Effector memory CD8-positive, alpha-beta T cell (primary cell): ENCODE results near the gene CLINT1.
A peak's percentile ranks its signal among the peaks of the same experiment; 100 is the strongest.

Experiments
- ATAC-seq: fragments of 150-1000 bp; cut with Tn5 transposase; replicated peaks from 2 replicates; pipeline ENCODE4 v1.10.0; 2021; ENCODE audit warnings: mild to moderate bottlenecking, moderate library complexity
- DNase-seq, 3 experiments: peaks; one replicate each; pipeline ENCODE4 v3.0.0; 2021
- H3K27ac Mint-ChIP-seq, 2 donors: one replicate each; pipeline ENCODE4 v1.8.0; 2022; ENCODE audit warnings: mild to moderate bottlenecking in 2 of 2, mixed read lengths in 2 of 2, moderate library complexity in 2 of 2
- H3K27me3 Mint-ChIP-seq, 2 donors: one replicate each; pipeline ENCODE4 v1.8.0; 2022; ENCODE audit warnings: mixed read lengths in 2 of 2
- H3K36me3 Mint-ChIP-seq: one replicate; pipeline ENCODE4 v1.8.0; 2022; ENCODE audit warnings: mild to moderate bottlenecking, moderate library complexity, mixed read lengths; ENCODE audit not compliant: insufficient read depth
- H3K4me1 Mint-ChIP-seq, 2 donors: one replicate each; pipeline ENCODE4 v1.8.0; 2022; ENCODE audit warnings: low read depth in 2 of 2, mixed read lengths in 2 of 2
- H3K4me3 Mint-ChIP-seq, 2 donors: one replicate each; pipeline ENCODE4 v1.8.0; 2022; ENCODE audit warnings: mild to moderate bottlenecking in 2 of 2, mixed read lengths in 2 of 2, moderate library complexity in 2 of 2
- H3K9me3 Mint-ChIP-seq, 2 donors: one replicate each; pipeline ENCODE4 v1.8.0; 2022; ENCODE audit warnings: mixed read lengths in 2 of 2

CLINT1 gene

DNA sequence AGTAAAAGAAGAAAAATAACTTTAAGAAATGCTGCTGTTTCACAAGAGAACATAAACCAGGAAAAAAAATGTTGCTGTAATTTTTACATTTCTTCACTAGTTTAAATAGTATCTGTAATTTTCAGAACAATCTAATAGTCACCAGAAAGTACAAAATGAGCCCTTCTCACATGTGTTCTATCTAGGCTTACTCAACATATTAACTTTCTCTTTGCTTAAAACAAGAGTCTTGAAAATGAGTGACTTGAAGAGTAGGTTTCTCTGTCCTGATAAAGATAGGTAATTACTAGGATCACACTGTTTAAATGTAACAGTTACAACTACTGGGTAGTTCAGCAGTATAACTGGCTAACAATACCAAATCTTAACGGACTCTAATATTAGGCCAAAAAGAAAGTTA, 37.5 kb downstream of the CLINT1 start:
- no peaks in the 10 kb centered on the region for H3K9me3 Mint-ChIP-seq
- H3K4me1 Mint-ChIP-seq = peaks cover 15 to 33% of the 10 kb centered on the region in 2 donors
- peak overlapping the region in 1 of 2 donors; percentile 18 for H3K27ac Mint-ChIP-seq
- no peak for ATAC-seq
- no peaks in the 10 kb centered on the region for H3K27me3 Mint-ChIP-seq
- H3K36me3 Mint-ChIP-seq = peaks cover 8% of the 10 kb centered on the region
- no peak overlapping the region for H3K4me3 Mint-ChIP-seq
- no peak for DNase-seq

DNA sequence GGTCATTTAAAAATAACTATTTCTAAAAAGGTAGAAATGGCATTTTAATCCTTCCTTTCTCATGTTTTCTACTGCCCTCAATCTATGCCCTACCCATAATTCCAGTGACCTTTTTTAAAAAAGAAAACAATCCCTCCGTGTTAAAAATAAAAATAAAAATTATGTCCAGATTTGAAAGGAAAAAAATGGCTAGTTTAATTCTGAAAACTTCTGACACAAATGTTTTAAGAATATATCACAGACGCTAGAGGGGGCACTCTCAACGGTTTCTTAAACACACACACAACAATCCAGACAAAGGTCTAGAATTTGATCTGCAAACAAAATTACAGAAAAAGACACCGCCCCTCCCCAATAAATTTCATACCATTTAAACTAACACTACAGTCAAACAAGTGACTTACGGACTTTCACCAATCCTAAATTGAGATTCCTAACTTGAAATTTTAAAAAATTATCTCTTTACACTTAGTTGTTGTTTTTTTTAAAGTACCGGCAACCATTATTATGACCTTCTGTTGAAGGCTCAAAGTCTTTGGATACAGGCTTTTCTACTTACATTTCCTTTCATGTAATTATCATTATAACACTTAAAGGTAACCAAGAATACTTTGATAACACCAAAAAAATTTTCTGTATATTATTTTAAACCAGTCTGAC, 38.2 kb downstream of the CLINT1 start:
- H3K27ac Mint-ChIP-seq = peak overlapping the region; percentile 53 to 77
- no peaks in the 10 kb centered on the region for H3K9me3 Mint-ChIP-seq
- ATAC-seq = peak; percentile 47
- DNase-seq = peak in 2 of 3 experiments; percentile 3 to 12
- H3K27me3 Mint-ChIP-seq = no peaks in the 10 kb centered on the region
- H3K36me3 Mint-ChIP-seq = peaks cover 9% of the 10 kb centered on the region
- no peak overlapping the region for H3K4me3 Mint-ChIP-seq
- H3K4me1 Mint-ChIP-seq = peaks cover 15 to 28% of the 10 kb centered on the region in 2 donors

DNA sequence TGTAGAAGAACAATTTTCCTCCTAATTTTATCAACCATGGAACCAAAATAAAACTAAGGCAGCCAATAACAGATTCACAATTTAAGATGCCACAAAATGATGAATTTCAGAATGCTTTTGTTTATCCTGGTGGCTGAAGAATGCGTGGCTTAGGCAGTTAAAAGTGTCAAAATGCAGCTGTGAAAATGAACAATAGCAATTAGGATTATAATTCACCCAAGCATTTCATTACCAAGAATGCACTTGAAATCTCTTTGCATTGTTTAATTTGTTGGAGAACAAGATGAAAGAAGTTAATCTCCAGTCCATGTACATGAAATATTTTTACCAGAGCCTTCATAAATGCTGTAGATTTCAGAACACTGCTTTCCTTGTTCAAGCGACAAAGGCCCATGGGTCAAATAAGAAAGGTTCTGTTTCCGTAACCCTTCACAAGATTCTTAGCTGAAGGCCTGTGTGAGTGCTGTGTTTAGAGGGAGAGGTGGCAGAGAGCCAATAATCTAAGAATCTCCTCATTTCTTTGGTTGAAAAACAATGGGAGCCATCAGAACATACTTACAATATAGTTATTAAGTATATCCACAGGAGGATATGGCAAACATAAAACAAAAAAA, 39.3 kb downstream of the CLINT1 start:
- Mint-ChIP-seq H3K4me3 (no peak overlapping the region), H3K27ac (peak overlapping the region; percentile 53 to 77), H3K4me1 (peaks cover 14 to 27% of the 10 kb centered on the region in 2 donors), H3K27me3 (no peaks in the 10 kb centered on the region), H3K36me3 (peaks cover 21% of the 10 kb centered on the region), H3K9me3 (no peaks in the 10 kb centered on the region)
- no peak for ATAC-seq
- DNase-seq = no peak

DNA sequence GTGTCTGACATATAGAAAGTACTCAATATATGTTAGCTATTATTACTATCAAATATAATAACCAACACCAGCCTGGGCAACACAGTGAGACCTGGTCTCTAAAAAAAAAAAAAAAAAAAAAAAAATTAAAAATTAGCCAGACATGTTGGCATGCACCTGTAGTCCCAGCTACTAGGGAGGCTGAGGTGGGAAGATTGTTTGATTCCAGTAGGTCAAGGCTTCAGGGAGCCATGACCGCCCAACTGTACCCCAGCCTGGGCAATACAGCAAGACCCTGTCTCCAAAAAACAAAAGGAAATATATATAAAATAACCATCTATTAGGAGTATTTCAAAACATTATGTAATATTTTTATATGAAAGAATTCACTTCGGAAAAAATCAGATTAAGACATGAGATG, 40.6 kb downstream of the CLINT1 start:
- H3K4me1 Mint-ChIP-seq = peaks cover 11 to 22% of the 10 kb centered on the region in 2 donors
- H3K4me3 Mint-ChIP-seq = no peak overlapping the region
- no peak for ATAC-seq
- H3K36me3 Mint-ChIP-seq = peaks cover 30% of the 10 kb centered on the region
- no peak for DNase-seq
- H3K27me3 Mint-ChIP-seq = no peaks in the 10 kb centered on the region
- no peak overlapping the region for H3K27ac Mint-ChIP-seq
- H3K9me3 Mint-ChIP-seq = no peaks in the 10 kb centered on the region

DNA sequence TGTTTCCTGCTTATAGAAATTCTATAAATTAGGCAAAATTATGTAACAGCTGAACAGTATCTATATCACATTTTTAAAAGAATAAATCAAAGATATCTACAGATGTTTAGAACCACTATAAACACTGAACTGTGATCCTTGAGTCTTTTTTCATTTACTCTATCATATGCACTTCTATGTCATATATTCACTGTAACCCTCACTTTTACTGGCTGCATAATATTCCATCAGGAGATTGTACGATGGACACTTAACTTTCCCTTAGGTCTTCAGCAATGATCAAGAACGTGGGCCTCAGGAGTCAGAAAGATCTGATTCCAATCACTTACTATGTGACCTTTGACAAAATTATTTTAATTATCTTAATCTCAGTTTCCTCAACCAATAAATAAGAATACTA, 41.0 kb downstream of the CLINT1 start:
- DNase-seq (no peak), ATAC-seq (no peak)
- Mint-ChIP-seq H3K4me1 (peaks cover 11 to 22% of the 10 kb centered on the region in 2 donors), H3K27ac (no peak overlapping the region), H3K27me3 (no peaks in the 10 kb centered on the region), H3K4me3 (no peak overlapping the region), H3K9me3 (no peaks in the 10 kb centered on the region), H3K36me3 (peaks cover 34% of the 10 kb centered on the region)

DNA sequence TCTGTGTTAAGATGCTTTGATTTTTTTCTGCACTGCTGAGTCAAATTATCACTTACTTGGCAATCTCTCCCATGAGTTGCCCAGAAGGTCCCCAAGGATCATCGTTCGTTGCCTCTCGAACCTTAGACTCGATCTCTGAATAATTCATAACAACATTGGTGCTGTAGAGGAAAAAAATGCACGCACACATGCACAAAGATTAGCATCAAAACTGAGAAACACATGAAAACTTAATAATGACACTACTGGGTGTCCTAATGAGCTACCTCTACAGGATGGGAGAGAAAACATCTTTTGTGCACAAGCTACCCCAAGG, 41.6 kb downstream of the CLINT1 start:
- no peak for DNase-seq
- no peaks in the 10 kb centered on the region for H3K9me3 Mint-ChIP-seq
- H3K27ac Mint-ChIP-seq = no peak overlapping the region
- no peaks in the 10 kb centered on the region for H3K27me3 Mint-ChIP-seq
- ATAC-seq = no peak
- peaks cover 11 to 19% of the 10 kb centered on the region in 2 donors for H3K4me1 Mint-ChIP-seq
- H3K4me3 Mint-ChIP-seq = no peak overlapping the region
- peaks cover 39% of the 10 kb centered on the region for H3K36me3 Mint-ChIP-seq

DNA sequence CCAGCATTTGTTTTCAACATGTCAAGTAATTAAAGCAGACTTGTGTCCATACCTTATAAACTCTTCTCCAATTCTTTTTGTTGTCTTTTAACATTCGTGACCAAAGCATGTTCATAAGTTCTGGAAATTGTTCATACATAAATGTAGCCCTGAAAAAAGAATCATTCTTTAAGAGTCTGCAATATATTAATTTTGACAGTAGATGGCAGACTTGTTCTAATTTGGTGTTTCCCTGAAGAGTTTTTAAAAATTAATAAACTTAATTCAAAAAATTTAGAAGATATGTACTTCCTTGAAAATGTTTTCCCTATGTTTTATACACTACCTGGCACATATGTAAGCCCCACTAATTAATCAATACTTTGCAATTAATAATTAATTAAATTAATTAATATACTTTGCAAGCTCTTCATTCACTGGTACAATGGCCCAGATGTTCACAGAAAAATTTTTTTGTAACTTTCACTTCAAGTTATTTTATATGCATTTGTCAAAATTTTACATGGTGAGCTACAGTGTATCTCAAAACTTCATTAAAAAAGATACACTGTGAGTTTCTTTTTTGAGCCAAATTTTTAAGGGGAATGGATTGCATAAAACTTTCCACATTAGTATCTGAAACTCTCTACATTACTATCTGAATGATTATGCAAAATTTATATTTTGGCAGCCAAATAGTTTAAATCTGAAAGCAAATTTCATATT, 42.1 kb downstream of the CLINT1 start:
- H3K27me3 Mint-ChIP-seq = no peaks in the 10 kb centered on the region
- ATAC-seq (no peak), DNase-seq (no peak)
- no peak overlapping the region for H3K27ac Mint-ChIP-seq
- no peak overlapping the region for H3K4me3 Mint-ChIP-seq
- H3K36me3 Mint-ChIP-seq = peaks cover 42% of the 10 kb centered on the region
- no peaks in the 10 kb centered on the region for H3K9me3 Mint-ChIP-seq
- H3K4me1 Mint-ChIP-seq = peaks cover 9 to 14% of the 10 kb centered on the region in 2 donors

DNA sequence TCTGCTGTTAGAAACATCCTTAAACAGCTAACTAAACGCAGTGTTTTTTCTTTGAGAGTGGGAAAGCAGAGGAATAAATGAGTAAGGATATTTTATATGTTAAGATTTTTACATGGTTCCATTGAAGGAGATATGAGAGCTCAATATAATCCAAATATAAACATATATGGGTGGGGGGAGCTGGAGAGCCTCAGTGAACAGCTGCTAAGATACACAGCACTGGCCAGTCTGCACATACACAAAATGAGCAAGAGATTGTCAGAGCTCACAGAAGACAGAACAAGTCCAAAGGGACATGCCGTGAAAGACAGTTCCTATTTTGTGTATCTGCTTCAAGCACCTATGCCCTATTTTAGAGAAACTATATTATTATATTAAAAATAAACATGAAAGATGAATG, 46.9 kb downstream of the CLINT1 start:
- no peak overlapping the region for H3K4me3 Mint-ChIP-seq
- DNase-seq = no peak
- no peaks in the 10 kb centered on the region for H3K4me1 Mint-ChIP-seq
- no peaks in the 10 kb centered on the region for H3K27me3 Mint-ChIP-seq
- no peaks in the 10 kb centered on the region for H3K9me3 Mint-ChIP-seq
- peaks cover 79% of the 10 kb centered on the region for H3K36me3 Mint-ChIP-seq
- ATAC-seq = no peak
- no peak overlapping the region for H3K27ac Mint-ChIP-seq

DNA sequence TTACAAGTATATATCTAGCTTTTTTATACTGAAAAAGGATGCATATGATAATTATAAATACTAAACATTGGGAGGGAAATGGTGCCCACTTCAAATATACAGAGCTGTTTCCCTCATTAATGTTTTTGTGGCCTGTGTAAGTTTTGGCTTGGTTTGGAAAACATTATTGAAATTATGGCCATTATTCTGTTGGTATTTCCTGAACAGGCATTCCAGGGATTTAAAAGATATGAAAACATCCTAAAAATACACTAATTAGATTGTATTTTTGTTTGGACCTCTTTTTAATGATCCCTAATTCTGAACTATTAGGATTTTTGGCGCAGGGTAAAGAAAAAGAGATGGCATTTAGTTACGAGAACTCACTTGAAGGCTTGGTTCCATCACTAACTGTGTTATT, 50.9 kb downstream of the CLINT1 start:
- no peak for ATAC-seq
- Mint-ChIP-seq H3K36me3 (peaks cover 86% of the 10 kb centered on the region), H3K4me1 (no peaks in the 10 kb centered on the region), H3K27ac (no peak overlapping the region), H3K27me3 (no peaks in the 10 kb centered on the region), H3K4me3 (no peak overlapping the region), H3K9me3 (no peaks in the 10 kb centered on the region)
- DNase-seq = no peak

DNA sequence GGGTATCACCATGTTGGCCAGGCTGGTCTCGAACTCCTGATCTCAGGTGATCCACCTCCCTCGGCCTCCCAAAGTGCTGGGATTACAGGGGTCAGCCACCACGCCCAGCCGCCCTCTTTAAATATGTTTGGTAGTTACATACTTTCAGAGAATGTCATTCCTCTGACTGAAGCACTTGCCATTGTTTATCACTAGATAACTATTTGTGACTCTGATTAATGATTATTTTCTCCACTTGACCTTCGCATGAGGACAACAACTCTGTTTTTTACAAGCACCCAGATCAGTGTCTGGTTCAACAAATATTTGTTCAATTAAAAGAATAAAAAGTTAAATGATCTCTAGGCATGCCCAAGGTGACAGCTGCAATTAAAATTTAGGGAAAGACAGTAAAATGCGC, 56.2 kb downstream of the CLINT1 start:
- H3K4me1 Mint-ChIP-seq = no peaks in the 10 kb centered on the region
- ATAC-seq (no peak), DNase-seq (no peak)
- no peak overlapping the region for H3K27ac Mint-ChIP-seq
- no peaks in the 10 kb centered on the region for H3K9me3 Mint-ChIP-seq
- peaks cover 63% of the 10 kb centered on the region for H3K36me3 Mint-ChIP-seq
- H3K27me3 Mint-ChIP-seq = no peaks in the 10 kb centered on the region
- H3K4me3 Mint-ChIP-seq = no peak overlapping the region

DNA sequence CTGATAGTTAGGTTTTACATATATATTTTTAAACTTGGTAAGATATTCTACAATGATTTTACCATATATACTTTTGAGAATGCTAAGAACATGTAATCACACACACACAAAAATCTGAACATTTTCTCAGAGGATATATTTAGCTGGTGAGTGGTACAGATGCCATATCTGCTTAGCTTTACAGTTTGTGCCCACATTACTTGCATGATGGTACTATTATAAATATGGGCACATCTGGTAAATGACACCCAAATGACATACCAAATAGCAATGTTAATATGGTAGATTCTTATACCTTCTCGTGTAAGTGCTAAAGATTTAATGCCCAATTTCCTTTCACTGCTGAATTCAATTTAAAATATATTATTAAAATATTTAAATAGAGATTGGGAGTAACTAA, 58.8 kb downstream of the CLINT1 start:
- ATAC-seq (no peak), DNase-seq (no peak)
- Mint-ChIP-seq H3K27ac (no peak overlapping the region), H3K36me3 (peaks cover 57% of the 10 kb centered on the region), H3K27me3 (no peaks in the 10 kb centered on the region), H3K4me1 (no peaks in the 10 kb centered on the region), H3K4me3 (no peak overlapping the region), H3K9me3 (no peaks in the 10 kb centered on the region)

DNA sequence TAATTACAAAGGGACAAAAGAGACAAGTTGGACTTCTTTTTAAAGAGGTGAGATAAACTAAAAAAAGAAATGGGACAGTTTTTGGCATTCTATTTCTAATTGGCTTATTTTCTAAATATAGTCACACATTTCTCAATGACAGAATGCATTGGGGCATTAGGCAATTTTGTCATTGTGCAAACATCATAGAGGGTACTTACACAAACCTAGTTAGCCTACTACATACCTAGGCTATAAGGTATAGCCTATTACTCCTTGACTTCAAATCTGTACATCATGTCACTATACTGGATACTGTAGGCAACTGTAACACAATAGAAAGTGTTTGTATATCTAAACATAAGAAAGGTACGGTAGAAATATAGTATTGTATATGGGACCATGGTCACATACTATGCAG, 59.4 kb downstream of the CLINT1 start:
- Mint-ChIP-seq H3K27me3 (no peaks in the 10 kb centered on the region), H3K27ac (no peak overlapping the region), H3K4me1 (no peaks in the 10 kb centered on the region), H3K36me3 (peaks cover 55% of the 10 kb centered on the region), H3K4me3 (no peak overlapping the region), H3K9me3 (no peaks in the 10 kb centered on the region)
- DNase-seq (no peak), ATAC-seq (no peak)

DNA sequence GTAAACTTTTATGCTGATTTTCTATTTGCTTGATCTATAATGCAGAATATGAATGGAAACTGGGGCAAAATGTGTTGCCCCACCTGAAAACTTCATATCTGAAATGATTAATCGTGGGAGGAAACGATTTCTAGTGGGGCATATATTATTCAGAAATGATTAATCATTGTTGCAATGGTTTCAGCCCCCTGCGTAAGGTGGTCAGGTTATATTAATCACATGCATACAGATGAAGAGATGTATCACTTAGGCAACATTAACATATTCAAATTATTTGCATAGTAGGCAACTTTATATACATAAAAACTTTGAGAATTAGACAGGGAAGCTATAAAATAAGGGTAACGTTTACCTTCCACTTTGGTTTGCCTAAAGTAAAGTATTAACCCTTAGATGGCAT, 65.6 kb downstream of the CLINT1 start:
- peak overlapping the region; percentile 39 to 62 for H3K27ac Mint-ChIP-seq
- peaks cover 0 to 1% of the 10 kb centered on the region in 2 donors for H3K4me1 Mint-ChIP-seq
- DNase-seq (no peak), ATAC-seq (no peak)
- H3K9me3 Mint-ChIP-seq = no peaks in the 10 kb centered on the region
- no peak overlapping the region for H3K4me3 Mint-ChIP-seq
- peaks cover 69% of the 10 kb centered on the region for H3K36me3 Mint-ChIP-seq
- H3K27me3 Mint-ChIP-seq = no peaks in the 10 kb centered on the region

DNA sequence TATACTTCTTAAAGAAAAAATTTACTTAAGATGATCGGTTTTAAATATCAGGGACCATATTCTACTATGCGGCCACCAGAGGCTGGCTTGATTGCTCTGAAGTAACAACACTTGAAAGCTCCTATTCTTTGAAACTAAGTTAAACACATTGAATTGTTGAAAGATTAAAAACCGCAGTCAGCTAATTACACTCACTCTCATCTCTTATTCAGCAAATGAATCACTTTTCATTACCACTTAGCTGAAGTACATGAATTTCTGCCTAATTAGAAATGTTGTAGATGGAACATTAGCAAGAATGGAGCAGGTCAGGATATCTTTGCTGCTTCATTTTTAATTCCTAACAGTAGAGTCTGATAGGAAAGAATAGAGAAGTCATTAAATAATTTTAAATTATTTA, 73.1 kb downstream of the CLINT1 start:
- H3K4me3 Mint-ChIP-seq = no peak overlapping the region
- peaks cover 0 to 1% of the 10 kb centered on the region in 2 donors for H3K4me1 Mint-ChIP-seq
- ATAC-seq (no peak), DNase-seq (no peak)
- H3K27ac Mint-ChIP-seq = no peak overlapping the region
- no peaks in the 10 kb centered on the region for H3K9me3 Mint-ChIP-seq
- H3K36me3 Mint-ChIP-seq = peaks cover 49% of the 10 kb centered on the region
- H3K27me3 Mint-ChIP-seq = no peaks in the 10 kb centered on the region
